ENCODE measurements around the gene MYO18A.

MYO18A gene

DNA sequence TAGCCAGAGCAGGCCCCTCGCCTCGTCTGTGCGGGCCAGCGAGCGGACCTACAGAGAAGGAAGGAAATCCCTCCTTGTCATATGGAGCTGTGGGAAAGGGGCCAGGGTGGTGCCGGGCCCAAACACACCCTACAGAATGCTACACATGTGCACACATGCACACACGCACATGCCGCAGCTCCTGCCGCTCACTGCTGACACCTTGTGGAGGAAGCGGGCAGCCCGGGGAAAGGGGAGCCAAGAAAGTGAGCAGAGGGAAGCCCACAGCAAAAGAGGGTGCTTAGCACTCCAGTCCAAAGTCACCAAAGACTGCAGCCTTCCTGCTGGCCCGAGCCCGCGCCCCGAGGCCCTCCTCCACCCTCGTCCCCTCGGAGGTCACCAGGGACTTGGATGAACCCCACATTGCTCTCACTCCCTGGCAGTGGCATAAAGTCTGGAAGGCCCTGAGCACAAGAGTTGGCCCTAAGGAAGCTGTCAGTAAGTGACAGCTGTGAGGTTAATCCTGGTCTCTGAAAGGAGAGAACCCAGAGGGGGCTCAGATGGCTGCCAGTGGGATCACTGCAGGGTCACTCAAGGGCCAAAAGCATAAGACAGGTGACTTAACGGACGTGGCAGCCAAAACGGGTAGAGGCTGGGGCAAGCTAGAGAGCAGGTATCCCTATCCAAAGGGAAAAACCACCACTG, 68.2 kb downstream of the MYO18A start:
- Mint-ChIP-seq H3K27ac (peak overlapping the region; percentile 80), H3K36me3 (ENCODE audit: low read depth) (peaks cover 94% of the 10 kb centered on the region), H3K4me1 (ENCODE audit: low read depth) (peaks cover 97% of the 10 kb centered on the region), H3K9me3 (no peaks in the 10 kb centered on the region), H3K27me3 (no peaks in the 10 kb centered on the region), H3K4me3 (peak overlapping the region; percentile 28)
- intact Hi-C loops (cut with micrococcal nuclease): loop anchor here (1.0 to 5.0 kb wide), 2 partner anchors 70 to 147 kb away; partner anchors contain the start of gene PIPOX

DNA sequence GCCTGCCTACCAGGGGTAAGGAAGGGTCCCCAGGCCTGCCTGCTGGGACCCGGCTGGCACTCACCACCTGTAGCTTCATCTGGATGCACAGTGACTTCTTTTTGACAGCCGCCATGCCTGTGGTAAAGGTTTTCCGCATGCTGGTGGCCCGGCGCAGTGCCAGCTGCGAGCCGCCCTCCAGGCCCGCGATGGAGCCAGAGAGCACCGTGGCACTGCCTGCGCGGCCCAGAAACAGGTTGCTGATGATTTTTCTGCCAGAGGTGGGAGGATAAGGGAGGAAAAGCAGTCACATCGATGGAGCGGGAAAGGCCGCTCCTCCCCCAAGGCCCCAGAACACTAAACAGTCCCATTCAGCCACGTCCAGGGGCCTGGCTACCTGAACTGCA, 69.8 kb downstream of the MYO18A start:
- no peaks in the 10 kb centered on the region for H3K27me3 Mint-ChIP-seq
- intact Hi-C loops (cut with micrococcal nuclease): loop anchor here (5.0 kb wide), 1 partner anchor 68 kb away; the partner anchor contains the start of gene PIPOX
- no peak overlapping the region for H3K27ac Mint-ChIP-seq
- H3K4me1 Mint-ChIP-seq (ENCODE audit: low read depth): peaks cover 89% of the 10 kb centered on the region
- H3K4me3 Mint-ChIP-seq: no peak overlapping the region
- H3K36me3 Mint-ChIP-seq (ENCODE audit: low read depth): peaks cover 95% of the 10 kb centered on the region
- H3K9me3 Mint-ChIP-seq: no peaks in the 10 kb centered on the region

DNA sequence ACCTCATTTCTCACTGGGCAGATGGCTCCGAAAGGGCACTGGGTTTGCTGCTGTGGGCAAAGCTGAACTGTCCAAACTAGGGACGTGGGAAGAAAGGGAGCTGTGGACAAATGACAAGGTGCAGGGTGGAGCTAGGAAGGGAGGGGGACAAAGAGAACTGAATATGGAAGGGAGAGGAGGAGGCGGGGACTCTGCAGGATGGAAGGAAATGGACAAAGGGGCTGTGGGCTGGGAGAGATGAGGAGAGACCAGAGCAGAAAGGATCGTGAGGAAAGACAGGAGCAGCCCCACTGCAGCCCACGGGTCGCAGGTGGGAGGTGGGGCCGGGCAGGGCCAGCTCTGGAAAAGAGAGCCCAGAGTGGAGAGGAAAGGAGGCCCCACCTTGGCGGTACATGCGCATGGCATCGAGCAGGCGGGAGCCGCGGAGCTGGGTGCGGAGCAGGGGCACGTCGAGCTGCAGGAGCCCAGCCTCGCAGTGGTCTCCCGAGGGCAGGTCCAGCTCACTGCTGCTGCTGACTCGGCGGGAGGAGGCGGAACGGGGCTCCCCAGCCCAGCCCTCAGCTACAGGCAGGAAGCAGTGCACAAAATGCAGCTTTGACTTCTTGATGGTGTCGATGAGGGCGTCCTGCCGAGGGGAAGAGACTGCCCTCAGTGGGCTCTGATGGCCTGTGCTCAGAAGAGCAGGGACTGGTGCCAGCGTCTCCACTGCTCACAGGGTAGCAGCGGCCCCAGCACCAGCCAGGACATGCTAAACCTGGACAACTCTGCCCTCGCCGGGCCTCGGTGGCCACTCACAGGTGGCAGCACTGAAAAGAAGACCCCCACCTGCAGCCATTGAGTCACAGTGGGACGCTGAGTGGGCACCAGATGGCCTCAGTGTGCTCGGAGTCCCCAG, 70.5 kb downstream of the MYO18A start:
- Mint-ChIP-seq H3K4me3 (no peak overlapping the region), H3K36me3 (ENCODE audit: low read depth) (peaks cover 95% of the 10 kb centered on the region), H3K27ac (peak overlapping the region; percentile 48), H3K27me3 (no peaks in the 10 kb centered on the region), H3K4me1 (ENCODE audit: low read depth) (peaks cover 87% of the 10 kb centered on the region), H3K9me3 (no peaks in the 10 kb centered on the region)
- intact Hi-C loops (cut with micrococcal nuclease): loop anchor here (5.0 kb wide), 1 partner anchor 67 kb away; the partner anchor contains the start of gene PIPOX

DNA sequence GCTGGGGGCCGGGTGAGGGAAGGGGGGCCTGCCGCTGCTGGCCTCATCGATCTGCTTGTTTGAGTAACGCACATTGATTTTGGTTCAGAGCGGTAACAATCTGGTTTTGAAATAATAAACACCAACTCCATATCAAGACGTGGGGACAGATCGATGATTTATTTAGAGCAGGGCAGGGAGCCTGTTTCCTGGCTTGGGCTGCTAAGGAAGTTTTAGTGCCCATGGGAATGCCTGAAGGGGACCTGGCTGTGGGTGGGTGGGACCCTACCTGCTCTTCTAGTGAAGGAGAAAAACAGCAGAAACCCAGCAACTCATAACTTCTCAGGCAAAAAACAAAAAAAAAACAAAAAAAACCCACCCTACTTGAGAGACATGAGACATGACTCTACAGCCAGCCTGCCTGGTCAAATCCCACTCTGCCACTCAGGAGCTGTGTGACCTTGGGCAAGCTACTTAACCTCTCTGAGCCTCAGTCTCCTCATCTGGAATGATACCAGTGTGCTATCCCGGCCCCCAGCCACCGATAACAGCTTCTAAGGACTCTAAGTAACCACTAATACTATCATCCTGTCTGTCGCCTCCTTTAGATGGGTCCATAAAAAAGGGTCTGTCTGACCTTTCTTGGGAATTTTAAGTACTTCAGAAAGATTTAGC, 71.2 kb downstream of the MYO18A start:
- Mint-ChIP-seq H3K27ac (peak overlapping the region; percentile 48), H3K4me1 (ENCODE audit: low read depth) (peaks cover 87% of the 10 kb centered on the region), H3K9me3 (no peaks in the 10 kb centered on the region), H3K27me3 (no peaks in the 10 kb centered on the region), H3K4me3 (no peak overlapping the region), H3K36me3 (ENCODE audit: low read depth) (peaks cover 95% of the 10 kb centered on the region)
- intact Hi-C loops (cut with micrococcal nuclease): no loop called here

DNA sequence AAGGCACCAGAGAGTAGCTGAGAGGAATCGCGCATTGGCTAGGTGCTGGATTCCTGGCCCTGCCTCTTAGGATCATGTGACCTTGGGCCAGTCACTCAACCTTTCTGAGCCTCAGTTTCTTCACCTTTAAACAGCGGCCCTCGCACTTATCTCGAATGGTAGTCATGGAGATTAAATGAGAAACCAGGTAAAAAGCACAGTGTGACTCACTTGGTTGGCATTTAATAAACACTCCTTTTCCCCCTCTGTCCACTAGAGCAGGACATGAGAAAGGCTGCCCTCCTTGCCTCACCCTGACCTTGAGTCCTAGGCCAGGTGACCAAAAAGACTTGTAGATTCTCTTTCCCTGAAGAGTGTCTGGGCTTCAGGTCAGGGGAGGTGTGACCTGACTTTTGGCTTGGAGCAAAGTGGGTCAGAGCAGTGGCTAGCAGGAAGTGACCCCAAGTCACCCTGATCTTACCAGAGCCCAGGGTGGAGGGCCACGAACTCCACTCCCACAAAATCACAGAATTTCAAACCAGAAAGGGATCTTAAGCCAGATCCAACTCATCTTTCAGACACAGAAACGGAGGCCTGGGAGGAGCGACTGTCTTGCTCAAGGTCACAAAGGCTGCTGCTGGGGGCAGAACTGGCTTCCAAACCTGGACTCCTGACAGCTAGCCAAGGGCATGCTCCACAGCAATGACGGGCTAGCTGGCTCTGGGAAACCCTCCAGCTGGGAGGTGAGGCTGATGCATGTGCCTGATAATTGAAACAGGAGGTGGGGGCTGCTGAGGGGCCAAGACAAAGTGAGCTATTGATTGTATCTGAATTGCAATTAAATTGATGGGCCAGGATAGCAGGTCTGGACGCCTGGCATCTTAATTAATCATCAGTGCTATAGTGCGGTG, 72.0 kb downstream of the MYO18A start:
- Mint-ChIP-seq H3K4me1 (ENCODE audit: low read depth) (peaks cover 87% of the 10 kb centered on the region), H3K4me3 (no peak overlapping the region), H3K9me3 (no peaks in the 10 kb centered on the region), H3K36me3 (ENCODE audit: low read depth) (peaks cover 95% of the 10 kb centered on the region), H3K27ac (peak overlapping the region; percentile 48), H3K27me3 (no peaks in the 10 kb centered on the region)
- intact Hi-C loops (cut with micrococcal nuclease): no loop called here

DNA sequence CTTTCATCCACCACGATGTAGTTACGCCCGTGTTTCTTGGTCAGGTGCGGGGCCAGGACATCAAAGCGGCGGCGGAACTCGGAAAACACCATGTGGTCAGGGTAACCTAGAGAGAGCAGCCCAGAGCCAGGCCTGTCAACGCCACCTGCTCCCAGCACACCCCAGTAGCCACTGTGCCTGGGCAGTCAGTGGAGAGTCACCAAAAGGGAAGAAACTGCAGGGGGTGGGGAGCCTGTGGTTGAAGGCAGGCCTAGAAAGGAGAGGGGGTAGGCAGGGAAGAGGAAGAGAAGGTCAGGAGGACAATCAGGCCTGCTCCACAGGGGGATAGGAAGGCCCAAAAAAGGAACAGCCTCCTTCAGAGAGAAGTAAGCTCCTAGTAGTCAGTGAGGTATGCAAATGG, 73.1 kb downstream of the MYO18A start:
- Mint-ChIP-seq H3K36me3 (ENCODE audit: low read depth) (peaks cover 98% of the 10 kb centered on the region), H3K9me3 (no peaks in the 10 kb centered on the region), H3K27me3 (no peaks in the 10 kb centered on the region), H3K4me3 (no peak overlapping the region), H3K27ac (peak overlapping the region; percentile 48), H3K4me1 (ENCODE audit: low read depth) (peaks cover 85% of the 10 kb centered on the region)
- intact Hi-C loops (cut with micrococcal nuclease): no loop called here

DNA sequence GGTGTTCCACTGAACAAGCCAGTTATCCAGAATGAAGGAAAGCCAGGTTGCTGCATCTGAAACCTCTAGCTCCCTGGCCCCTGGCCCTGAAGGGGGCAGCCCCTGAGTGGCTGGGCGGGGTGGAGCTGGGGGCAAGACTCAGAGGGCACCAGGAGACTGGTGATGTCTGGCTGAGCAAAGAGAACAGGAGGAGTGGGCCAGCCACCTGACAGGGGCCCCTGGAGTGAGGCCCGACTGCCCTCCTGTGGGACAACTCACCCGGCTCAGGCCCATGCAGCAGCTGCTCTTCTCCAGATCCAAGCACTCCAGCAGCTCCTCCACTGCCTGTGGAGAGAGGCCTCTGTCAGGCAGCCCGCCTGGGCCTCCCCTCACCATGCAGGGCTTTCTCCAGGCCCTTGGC, 76.9 kb downstream of the MYO18A start:
- intact Hi-C loops (cut with micrococcal nuclease): no loop called here
- H3K9me3 Mint-ChIP-seq: no peaks in the 10 kb centered on the region
- no peak overlapping the region for H3K27ac Mint-ChIP-seq
- H3K4me1 Mint-ChIP-seq (ENCODE audit: low read depth): peaks cover 52% of the 10 kb centered on the region
- H3K4me3 Mint-ChIP-seq: no peak overlapping the region
- H3K27me3 Mint-ChIP-seq: no peaks in the 10 kb centered on the region
- peaks cover 100% of the 10 kb centered on the region for H3K36me3 Mint-ChIP-seq (ENCODE audit: low read depth)

DNA sequence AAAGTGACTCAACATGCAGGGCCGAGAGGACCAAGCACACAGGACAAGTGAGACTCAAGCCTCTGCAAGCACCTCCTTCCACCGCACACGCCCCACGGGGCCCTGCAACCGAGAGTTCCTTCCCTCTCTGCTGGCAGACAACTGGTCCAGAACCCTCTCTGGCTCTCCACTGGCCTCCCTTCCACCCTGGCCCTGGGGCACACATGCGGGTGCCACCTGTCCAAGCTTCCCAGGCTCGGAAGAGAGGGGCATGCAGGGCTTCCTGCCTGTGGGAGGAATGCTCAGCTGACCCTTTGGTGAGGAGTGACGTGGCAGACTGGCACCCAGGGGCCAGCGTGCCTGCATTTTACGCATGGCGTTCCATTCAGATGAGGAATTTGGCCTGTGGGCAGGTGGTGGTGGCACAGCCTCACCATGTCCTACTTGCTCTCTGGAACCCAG, 77.4 kb downstream of the MYO18A start:
- peaks cover 46% of the 10 kb centered on the region for H3K4me1 Mint-ChIP-seq (ENCODE audit: low read depth)
- H3K9me3 Mint-ChIP-seq: no peaks in the 10 kb centered on the region
- peak overlapping the region; percentile 3 for H3K27ac Mint-ChIP-seq
- intact Hi-C loops (cut with micrococcal nuclease): loop anchor here (1.0 kb wide), 1 partner anchor 11 kb away; no protein-coding TSS in a partner anchor
- H3K36me3 Mint-ChIP-seq (ENCODE audit: low read depth): peaks cover 100% of the 10 kb centered on the region
- H3K27me3 Mint-ChIP-seq: no peaks in the 10 kb centered on the region
- no peak overlapping the region for H3K4me3 Mint-ChIP-seq

DNA sequence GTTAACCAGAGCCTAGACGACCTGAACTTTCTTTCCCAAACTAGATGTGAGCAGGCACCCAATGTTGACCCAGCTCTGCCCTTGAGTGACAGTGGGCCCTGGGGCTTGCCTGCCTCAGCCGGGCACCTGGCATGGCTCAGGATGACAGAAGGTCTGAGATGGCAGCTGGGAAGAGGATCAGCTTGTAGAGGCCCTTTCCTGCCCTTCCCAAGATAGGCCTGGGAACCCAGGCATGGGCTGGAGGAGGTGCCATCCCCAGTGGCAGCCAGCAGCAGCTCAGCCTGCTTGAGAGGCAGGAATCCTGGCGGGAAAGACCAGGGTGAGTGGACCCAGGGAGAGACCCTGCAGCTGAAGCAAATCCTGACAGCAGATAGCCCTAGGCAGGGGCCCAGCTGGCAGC, 78.2 kb downstream of the MYO18A start:
- Mint-ChIP-seq H3K4me1 (ENCODE audit: low read depth) (peaks cover 39% of the 10 kb centered on the region), H3K9me3 (no peaks in the 10 kb centered on the region), H3K4me3 (no peak overlapping the region), H3K36me3 (ENCODE audit: low read depth) (peaks cover 100% of the 10 kb centered on the region), H3K27me3 (no peaks in the 10 kb centered on the region), H3K27ac (peak overlapping the region; percentile 3)
- intact Hi-C loops (cut with micrococcal nuclease): loop anchor here (1.0 kb wide), 1 partner anchor 11 kb away; no protein-coding TSS in a partner anchor

DNA sequence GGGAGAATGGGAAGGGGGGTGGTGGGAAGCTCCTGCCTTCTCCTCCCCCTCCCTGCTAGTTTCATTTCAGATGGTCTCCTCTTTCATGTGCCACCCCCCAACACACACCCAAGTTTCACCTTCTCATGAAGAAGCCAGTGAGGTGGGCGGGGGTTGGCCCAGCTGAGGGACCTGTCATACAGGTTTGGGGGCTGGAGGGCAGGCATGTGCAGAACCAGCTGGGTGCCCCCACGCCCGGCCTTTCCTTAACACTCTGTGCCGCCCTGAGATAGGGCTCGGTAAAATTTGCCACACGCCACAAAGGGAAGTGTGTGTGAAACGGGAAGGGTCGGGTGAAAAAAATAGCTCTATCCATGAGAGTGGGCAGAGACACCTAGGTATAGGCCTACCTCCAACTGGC, 79.9 kb downstream of the MYO18A start:
- Mint-ChIP-seq H3K36me3 (ENCODE audit: low read depth) (peaks cover 100% of the 10 kb centered on the region), H3K4me3 (no peak overlapping the region), H3K4me1 (ENCODE audit: low read depth) (peaks cover 30% of the 10 kb centered on the region), H3K27ac (no peak overlapping the region), H3K27me3 (no peaks in the 10 kb centered on the region), H3K9me3 (no peaks in the 10 kb centered on the region)
- intact Hi-C loops (cut with micrococcal nuclease): no loop called here

DNA sequence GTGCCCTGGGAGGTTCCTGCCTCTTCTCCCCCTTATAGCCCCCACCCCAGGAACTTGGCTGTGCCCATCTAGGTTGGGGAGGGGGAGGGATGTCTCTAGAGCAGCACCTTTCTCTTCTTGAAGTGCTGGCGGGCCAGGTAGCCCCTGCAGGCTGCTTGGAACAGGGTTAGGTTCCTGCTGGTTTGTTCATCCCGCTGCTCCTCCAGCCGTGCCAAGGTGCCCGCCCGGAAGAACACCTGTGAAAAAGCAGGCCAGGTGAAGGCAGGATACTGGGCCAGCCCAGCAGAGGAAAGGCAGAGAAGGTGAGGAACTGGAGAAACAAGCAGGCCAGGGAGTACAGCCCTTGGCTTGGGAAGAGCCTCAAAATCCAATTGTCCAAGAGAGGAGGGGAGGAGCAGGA, 80.7 kb downstream of the MYO18A start:
- H3K4me3 Mint-ChIP-seq: no peak overlapping the region
- H3K9me3 Mint-ChIP-seq: no peaks in the 10 kb centered on the region
- peaks cover 23% of the 10 kb centered on the region for H3K4me1 Mint-ChIP-seq (ENCODE audit: low read depth)
- H3K36me3 Mint-ChIP-seq (ENCODE audit: low read depth): peaks cover 100% of the 10 kb centered on the region
- no peak overlapping the region for H3K27ac Mint-ChIP-seq
- intact Hi-C loops (cut with micrococcal nuclease): no loop called here
- no peaks in the 10 kb centered on the region for H3K27me3 Mint-ChIP-seq

DNA sequence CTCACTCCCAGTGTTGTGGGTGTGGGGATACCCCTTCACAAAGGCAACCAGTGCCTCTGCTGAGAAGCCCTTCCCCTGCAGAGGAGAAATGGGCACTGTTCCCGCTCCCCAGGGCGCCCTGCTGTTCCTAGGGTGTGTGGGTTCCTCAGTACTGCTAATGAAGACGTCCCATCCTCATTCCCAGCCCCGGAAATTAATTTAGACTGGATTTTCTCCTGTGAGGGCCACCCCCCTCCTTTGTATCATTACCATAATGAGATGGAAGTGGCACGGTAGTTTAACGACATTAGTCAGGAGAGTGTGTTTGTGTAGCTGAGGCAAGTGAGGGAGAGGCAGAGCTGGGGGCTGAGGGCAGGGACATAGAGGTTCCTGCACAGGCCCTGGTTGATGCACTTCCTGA, 84.1 kb downstream of the MYO18A start:
- H3K9me3 Mint-ChIP-seq: no peaks in the 10 kb centered on the region
- H3K4me1 Mint-ChIP-seq (ENCODE audit: low read depth): no peaks in the 10 kb centered on the region
- H3K27me3 Mint-ChIP-seq: no peaks in the 10 kb centered on the region
- no peak overlapping the region for H3K27ac Mint-ChIP-seq
- intact Hi-C loops (cut with micrococcal nuclease): no loop called here
- peaks cover 100% of the 10 kb centered on the region for H3K36me3 Mint-ChIP-seq (ENCODE audit: low read depth)
- no peak overlapping the region for H3K4me3 Mint-ChIP-seq

DNA sequence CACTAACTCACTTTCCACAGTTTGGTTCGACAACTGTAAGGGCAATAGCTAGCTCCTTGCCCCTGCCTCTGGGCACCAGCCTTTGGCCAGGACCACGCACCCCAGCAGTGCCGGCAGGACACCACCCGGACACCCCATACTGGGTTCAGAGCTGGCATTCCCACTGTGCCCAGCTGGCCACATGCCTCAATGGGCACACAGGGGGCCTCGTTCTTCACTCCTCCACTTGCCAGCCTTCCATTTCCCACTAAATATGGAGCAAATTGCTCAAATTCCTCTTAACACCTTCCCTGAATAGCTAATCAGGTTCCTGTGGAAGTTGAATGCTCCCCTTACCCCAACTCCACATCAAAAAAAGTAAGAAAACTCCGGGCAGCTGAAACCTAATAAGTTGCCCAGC, 84.8 kb downstream of the MYO18A start:
- no peaks in the 10 kb centered on the region for H3K9me3 Mint-ChIP-seq
- intact Hi-C loops (cut with micrococcal nuclease): no loop called here
- H3K27ac Mint-ChIP-seq: peak overlapping the region; percentile 21
- H3K4me3 Mint-ChIP-seq: no peak overlapping the region
- no peaks in the 10 kb centered on the region for H3K4me1 Mint-ChIP-seq (ENCODE audit: low read depth)
- peaks cover 100% of the 10 kb centered on the region for H3K36me3 Mint-ChIP-seq (ENCODE audit: low read depth)
- H3K27me3 Mint-ChIP-seq: no peaks in the 10 kb centered on the region
